Mammary epithelial cell (primary cell): Measurements from ENCODE around the gene PTPRO.

Experiments
- EZH2 ChIP-seq: IDR thresholded peaks from 2 replicates; pipeline ENCODE4 v1.6.1; 2012; ENCODE audit warnings: low read length, inconsistent platforms, borderline replicate concordance
- TF ChIP-seq, protein P1 (sequence below), 2 donors: IDR thresholded peaks in 1 of 2; conservative IDR thresholded peaks in 1 of 2; 2 replicates each; pipeline ENCODE4 v1.5.1; 2011 to 2012; ENCODE audit warnings: inconsistent platforms in 2 of 2, low read length in 2 of 2, mild to moderate bottlenecking in 2 of 2, control low read depth in 1 of 2, low read depth in 1 of 2; ENCODE audit not compliant: insufficient read depth in 1 of 2; ENCODE audit errors: extremely low read depth in 1 of 2

DNA sequence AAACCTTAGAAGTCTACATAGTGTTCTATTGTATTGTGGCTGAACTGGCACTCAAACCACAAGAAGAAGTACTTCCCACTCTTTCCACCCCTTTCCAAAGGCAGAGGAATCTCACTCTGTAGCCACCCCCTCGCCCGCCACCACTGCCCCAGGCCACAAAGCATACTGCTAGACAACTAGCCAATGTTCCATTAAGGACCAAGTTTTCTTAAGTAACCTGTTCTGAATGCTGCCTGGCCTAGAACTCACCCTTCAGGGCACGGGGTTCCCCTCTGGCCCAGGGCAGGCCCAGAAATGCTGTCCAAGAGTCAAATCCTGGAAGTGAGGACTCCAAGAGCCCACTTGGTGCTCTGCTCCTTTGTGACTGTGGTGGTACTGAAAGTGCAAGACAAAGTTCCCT, 15.7 kb upstream of the PTPRO start:
- TF ChIP-seq, protein P1, sequence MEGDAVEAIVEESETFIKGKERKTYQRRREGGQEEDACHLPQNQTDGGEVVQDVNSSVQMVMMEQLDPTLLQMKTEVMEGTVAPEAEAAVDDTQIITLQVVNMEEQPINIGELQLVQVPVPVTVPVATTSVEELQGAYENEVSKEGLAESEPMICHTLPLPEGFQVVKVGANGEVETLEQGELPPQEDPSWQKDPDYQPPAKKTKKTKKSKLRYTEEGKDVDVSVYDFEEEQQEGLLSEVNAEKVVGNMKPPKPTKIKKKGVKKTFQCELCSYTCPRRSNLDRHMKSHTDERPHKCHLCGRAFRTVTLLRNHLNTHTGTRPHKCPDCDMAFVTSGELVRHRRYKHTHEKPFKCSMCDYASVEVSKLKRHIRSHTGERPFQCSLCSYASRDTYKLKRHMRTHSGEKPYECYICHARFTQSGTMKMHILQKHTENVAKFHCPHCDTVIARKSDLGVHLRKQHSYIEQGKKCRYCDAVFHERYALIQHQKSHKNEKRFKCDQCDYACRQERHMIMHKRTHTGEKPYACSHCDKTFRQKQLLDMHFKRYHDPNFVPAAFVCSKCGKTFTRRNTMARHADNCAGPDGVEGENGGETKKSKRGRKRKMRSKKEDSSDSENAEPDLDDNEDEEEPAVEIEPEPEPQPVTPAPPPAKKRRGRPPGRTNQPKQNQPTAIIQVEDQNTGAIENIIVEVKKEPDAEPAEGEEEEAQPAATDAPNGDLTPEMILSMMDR (conservative IDR thresholded peaks at IDR 0.05 in 1 of 2, IDR thresholded peaks at IDR 0.05 in 1 of 2; ENCODE audit: extremely low read depth in 1 of 2, insufficient read depth in 1 of 2, low read depth in 1 of 2, low read length in 2 of 2) = no peak
- no peak for TF ChIP-seq EZH2
